Medulla oblongata (tissue), 1 donor: ENCODE results near the gene AACS.
"Not testable (repeated sequence)": the region's sequence is repeated elsewhere in the genome, so short reads cannot be mapped to it uniquely, and the experiment has no call there.

Experiments used
- DNase-seq: peaks from one replicate; pipeline ENCODE4 v3.0.0-alpha.2; 2015; ENCODE audit errors: extremely low spot score

Gene AACS

GRCh38 chr12:125092108-125092871, 27.1 kb downstream of the AACS start:
- DNase-seq = no peak

GRCh38 chr12:125092872-125093680, 27.8 kb downstream of the AACS start:
- peak; percentile 56 for DNase-seq

GRCh38 chr12:125093681-125094330, 28.6 kb downstream of the AACS start:
- DNase-seq = no peak

GRCh38 chr12:125096894-125097293, 31.7 kb downstream of the AACS start:
- DNase-seq = no peak

- no peak for DNase-seq
These were observed 32.2 kb downstream of the AACS start for GRCh38 chr12:125097427-125097826.

GRCh38 chr12:125098676-125099408, 33.6 kb downstream of the AACS start:
- DNase-seq = no peak

- no peak for DNase-seq
These were observed 34.2 kb downstream of the AACS start for GRCh38 chr12:125099409-125099782.

GRCh38 chr12:125100551-125101434, 35.6 kb downstream of the AACS start:
- no peak for DNase-seq

- DNase-seq = no peak
These were observed 39.7 kb downstream of the AACS start for GRCh38 chr12:125104982-125105381.

GRCh38 chr12:125105600-125105999, 40.4 kb downstream of the AACS start:
- no peak for DNase-seq

- no peak for DNase-seq
These were observed 45.6 kb downstream of the AACS start for GRCh38 chr12:125110641-125111360.

GRCh38 chr12:125111403-125111802, 46.2 kb downstream of the AACS start:
- no peak for DNase-seq

- not testable (repeated sequence) for DNase-seq
These were observed 47.4 kb downstream of the AACS start for GRCh38 chr12:125112614-125113013.

- DNase-seq = no peak
These were observed 48.0 kb downstream of the AACS start for GRCh38 chr12:125113263-125113662.

- DNase-seq = no peak
These were observed 48.6 kb downstream of the AACS start for GRCh38 chr12:125113789-125114188.

- DNase-seq = no peak
These were observed 49.3 kb downstream of the AACS start for GRCh38 chr12:125114365-125115141.

GRCh38 chr12:125120566-125120965, 55.3 kb downstream of the AACS start:
- DNase-seq = no peak

GRCh38 chr12:125121106-125121505, 55.9 kb downstream of the AACS start:
- no peak for DNase-seq

- DNase-seq = no peak
These were observed 57.4 kb downstream of the AACS start for GRCh38 chr12:125122668-125123067.
